GM06990 (cell line): Measurements from ENCODE around the gene LAS1L.
"Not testable (repeated sequence)": the region's sequence is repeated elsewhere in the genome, so short reads cannot be mapped to it uniquely, and the experiment has no call there.

Experiments
- DNase-seq: peaks from one replicate; pipeline ENCODE4 v3.0.0-alpha.2; 2011; ENCODE audit not compliant: insufficient read length; ENCODE audit errors: extremely low read depth
- H3K27me3 ChIP-seq: replicated peaks from 2 replicates; pipeline ENCODE4 v1.6.0; 2011; ENCODE audit warnings: low read length; ENCODE audit not compliant: control insufficient read depth, insufficient read depth
- H3K36me3 ChIP-seq: 2 replicates; pipeline ENCODE4 v1.5.1; 2011; ENCODE audit warnings: low read length; ENCODE audit not compliant: control insufficient read depth, insufficient read depth
- H3K4me3 ChIP-seq: replicated peaks from 2 replicates; pipeline ENCODE4 v1.5.1; 2011; ENCODE audit warnings: low read depth, mild to moderate bottlenecking, control low read depth, low read length
- TF ChIP-seq, protein P1 (sequence below): IDR thresholded peaks from 2 replicates; pipeline ENCODE4 v1.5.1; 2011; ENCODE audit warnings: low read length, control low read depth, mild to moderate bottlenecking, inconsistent platforms; ENCODE audit not compliant: insufficient read depth, poor library complexity, severe bottlenecking

Gene LAS1L

DNA sequence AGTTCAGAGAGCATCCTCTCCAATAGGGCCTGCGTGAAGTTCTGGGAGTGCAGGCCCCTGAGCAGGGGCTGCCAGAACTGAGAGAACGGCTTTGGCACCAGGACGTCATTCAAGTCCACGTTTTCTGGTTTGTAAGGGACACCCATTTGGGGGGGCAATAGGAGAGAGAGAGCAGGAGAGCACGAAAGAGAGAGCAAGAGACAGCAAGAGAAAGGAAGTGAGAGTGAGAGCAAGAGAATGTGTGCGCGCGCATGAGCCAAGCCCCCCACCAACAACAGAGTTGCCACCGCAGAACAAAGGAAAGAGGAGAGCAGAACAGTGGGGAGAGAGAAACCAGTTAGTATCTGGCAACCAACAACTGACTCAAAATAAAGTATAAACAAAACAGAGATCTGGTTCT is 10.4 kb downstream of the LAS1L start:
- no peak overlapping the region for H3K4me3 ChIP-seq
- H3K27me3 ChIP-seq: no peaks in the 10 kb centered on the region
- no peak for DNase-seq
- TF ChIP-seq, protein P1, sequence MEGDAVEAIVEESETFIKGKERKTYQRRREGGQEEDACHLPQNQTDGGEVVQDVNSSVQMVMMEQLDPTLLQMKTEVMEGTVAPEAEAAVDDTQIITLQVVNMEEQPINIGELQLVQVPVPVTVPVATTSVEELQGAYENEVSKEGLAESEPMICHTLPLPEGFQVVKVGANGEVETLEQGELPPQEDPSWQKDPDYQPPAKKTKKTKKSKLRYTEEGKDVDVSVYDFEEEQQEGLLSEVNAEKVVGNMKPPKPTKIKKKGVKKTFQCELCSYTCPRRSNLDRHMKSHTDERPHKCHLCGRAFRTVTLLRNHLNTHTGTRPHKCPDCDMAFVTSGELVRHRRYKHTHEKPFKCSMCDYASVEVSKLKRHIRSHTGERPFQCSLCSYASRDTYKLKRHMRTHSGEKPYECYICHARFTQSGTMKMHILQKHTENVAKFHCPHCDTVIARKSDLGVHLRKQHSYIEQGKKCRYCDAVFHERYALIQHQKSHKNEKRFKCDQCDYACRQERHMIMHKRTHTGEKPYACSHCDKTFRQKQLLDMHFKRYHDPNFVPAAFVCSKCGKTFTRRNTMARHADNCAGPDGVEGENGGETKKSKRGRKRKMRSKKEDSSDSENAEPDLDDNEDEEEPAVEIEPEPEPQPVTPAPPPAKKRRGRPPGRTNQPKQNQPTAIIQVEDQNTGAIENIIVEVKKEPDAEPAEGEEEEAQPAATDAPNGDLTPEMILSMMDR: no peak
- peaks cover 7% of the 10 kb centered on the region for H3K36me3 ChIP-seq

DNA sequence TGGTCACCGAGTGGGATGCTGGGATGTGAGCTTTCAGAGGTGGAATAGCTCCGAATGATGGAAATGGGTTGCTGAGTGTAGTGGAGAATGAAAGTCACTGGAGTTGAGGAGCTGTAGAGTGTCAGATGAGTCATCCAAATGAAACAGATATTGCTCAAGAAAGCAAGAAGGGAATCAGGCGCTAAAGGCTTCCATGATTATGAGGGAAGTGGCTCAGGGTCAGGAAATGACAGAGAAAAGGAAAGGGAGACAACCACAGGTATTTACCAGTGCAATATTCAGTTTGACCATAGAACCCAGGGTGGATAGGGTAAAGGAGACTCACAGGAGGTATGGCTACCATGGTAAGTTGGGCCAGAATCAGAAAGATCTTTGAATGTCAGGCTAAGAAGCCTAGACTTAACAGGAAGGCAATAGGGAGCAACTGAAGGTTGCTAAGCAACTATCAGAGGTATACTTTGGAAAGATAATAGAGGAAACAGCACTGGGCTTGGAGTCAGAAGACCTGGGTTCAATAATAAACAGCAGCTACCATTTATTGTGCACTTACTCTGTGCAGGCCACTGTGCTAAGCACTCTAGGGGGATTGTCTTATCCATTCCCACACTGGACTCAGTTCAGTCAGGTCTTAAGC is 11.7 kb downstream of the LAS1L start:
- no peak overlapping the region for H3K4me3 ChIP-seq
- TF ChIP-seq, protein P1: no peak
- H3K36me3 ChIP-seq: peaks cover 11% of the 10 kb centered on the region
- DNase-seq: no peak
- H3K27me3 ChIP-seq: no peaks in the 10 kb centered on the region

DNA sequence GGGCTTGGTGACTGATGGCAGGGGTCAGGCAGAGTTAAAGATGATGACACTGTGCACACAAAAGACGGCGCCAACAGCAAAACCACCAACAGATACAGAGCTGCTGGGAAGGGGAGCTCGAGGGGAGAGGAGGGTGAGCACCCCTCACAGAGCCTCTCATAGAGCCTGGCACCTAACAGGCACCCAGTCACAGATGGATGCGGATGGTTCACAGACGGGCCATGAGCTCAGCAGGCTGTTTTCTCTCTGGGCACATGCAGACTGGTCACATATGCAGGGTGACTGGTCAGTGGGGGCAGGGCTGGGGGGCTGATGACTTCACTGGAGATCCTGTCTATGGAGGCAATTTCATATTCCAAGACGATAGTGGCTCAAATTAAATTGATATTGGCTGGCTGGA is 15.1 kb downstream of the LAS1L start:
- not testable (repeated sequence) for H3K4me3 ChIP-seq, DNase-seq, H3K27me3 ChIP-seq
- peaks cover 12% of the 10 kb centered on the region for H3K36me3 ChIP-seq

DNA sequence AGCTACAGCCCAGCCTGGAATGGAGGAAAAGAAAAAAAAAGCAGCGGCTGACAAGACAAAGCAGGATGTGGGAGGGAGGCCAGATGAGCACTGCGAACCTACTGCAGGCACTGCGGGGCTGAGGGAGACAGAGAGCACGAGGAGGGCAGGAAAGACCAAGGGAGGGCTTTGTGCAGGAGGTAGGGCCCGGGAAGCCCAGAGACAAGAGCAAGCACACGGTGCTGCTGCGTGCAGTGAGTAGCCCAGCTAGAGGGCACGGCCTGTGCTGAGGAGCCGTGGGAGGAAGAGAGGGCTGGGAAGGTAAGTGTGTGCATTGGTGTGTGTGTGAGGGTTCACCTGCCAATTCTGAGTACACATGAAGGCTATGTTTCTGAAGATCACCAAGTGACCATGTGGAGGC is 15.6 kb downstream of the LAS1L start:
- not testable (repeated sequence) for DNase-seq, H3K4me3 ChIP-seq, H3K27me3 ChIP-seq
- H3K36me3 ChIP-seq: peaks cover 13% of the 10 kb centered on the region

DNA sequence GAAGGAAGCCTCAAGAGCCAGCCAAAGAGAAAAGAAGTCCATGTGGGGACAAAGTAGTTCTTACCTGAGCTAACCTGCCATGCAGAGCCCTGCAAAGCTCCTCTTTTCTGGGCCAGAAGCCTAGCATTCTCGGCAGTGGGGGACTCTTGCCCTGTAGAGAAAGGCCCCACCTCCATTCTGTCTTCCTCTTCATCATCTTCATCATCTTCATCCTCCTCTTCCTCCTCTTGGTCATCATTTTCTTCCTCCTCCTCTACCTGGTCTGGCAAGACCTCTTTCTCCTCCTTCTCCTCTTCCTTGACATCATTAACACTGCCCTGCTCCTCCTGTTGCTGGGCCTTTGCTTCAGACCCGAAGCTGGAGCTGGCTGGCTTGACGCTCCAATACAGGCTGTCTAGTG is 16.7 kb downstream of the LAS1L start:
- Histone ChIP-seq H3K4me3 (no peak overlapping the region), H3K27me3 (no peaks in the 10 kb centered on the region), H3K36me3 (peaks cover 19% of the 10 kb centered on the region)
- TF ChIP-seq, protein P1: no peak
- no peak for DNase-seq

DNA sequence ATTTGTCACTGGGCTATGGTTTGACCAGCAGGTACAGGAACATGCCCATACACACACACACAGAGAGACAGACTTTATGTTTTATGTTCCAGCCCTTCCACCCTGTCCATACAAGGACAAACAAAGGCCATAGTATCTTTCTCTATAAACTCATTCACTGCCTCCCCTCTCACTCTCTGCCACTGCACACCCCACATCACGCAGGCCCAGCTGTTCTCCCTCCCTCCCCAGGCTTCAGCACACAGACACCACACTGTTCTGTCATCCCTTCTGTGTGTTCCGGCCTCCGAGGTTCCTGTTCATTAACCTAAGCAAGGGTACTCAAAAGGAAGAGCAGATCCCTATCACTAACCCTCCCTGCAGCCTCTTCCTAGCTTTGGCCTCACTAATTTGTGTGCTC is 17.8 kb downstream of the LAS1L start:
- TF ChIP-seq, protein P1: no peak
- H3K36me3 ChIP-seq: peaks cover 17% of the 10 kb centered on the region
- H3K4me3 ChIP-seq: no peak overlapping the region
- no peak for DNase-seq
- H3K27me3 ChIP-seq: no peaks in the 10 kb centered on the region

DNA sequence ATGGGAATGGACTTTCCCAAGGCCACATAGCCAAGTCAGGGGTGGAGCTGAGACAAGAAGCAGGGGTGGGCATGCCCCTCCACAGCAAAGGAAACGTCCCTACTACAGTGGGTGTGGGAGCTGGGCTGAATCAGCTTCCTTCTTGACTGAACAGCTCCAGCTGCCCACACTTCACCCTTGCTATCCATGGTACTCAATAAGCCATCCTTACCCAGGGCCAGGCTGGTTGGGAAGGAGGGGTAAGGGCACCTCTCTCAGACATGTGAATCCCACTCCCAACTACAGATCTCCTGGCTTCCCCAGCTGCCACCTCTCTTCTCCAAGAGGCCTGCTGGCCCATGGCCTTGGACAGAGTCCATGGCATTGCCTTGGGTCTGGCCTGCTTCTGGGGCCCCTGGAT is 21.0 kb downstream of the LAS1L start:
- Histone ChIP-seq H3K36me3 (peaks cover 12% of the 10 kb centered on the region), H3K4me3 (no peak overlapping the region), H3K27me3 (no peaks in the 10 kb centered on the region)
- TF ChIP-seq, protein P1: no peak
- no peak for DNase-seq
